GM12865 (cell line): ENCODE measurements around the gene PLXNA2.

ENCODE experiments used
- DNase-seq: peaks from one replicate; pipeline ENCODE4 v3.0.0; 2010; ENCODE audit warnings: low read depth
- H3K4me3 ChIP-seq: 2 replicates; pipeline ENCODE4 v1.5.1; 2011; ENCODE audit warnings: mild to moderate bottlenecking, low read depth, low read length, control low read depth
- TF ChIP-seq, protein P1 (sequence below): IDR thresholded peaks from 2 replicates; pipeline ENCODE4 v1.5.1; 2011; ENCODE audit warnings: low read length, control low read depth, low read depth, inconsistent platforms; ENCODE audit not compliant: insufficient read depth; ENCODE audit errors: missing control alignments

PLXNA2 gene

DNA sequence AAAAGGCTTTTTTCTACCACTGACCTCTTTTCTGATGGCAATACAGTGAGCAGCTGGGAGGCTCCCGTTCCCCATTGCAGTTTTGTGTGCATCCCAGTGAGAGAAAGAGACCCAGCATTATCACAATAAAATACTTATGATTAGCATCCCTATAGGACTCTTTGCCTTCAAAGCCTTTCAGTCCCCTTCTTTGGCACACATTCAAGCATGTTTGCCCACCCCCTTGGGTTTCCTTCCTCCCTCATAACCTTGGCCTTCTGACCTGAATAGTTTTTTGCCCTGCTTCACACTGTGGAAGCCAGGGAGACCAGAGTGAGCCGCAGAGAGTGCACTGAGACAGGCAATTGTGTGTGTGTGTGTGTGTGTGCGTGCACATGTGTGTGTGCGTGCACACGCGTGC, 13.2 kb upstream of the PLXNA2 start:
- no peak overlapping the region for H3K4me3 ChIP-seq
- TF ChIP-seq, protein P1, sequence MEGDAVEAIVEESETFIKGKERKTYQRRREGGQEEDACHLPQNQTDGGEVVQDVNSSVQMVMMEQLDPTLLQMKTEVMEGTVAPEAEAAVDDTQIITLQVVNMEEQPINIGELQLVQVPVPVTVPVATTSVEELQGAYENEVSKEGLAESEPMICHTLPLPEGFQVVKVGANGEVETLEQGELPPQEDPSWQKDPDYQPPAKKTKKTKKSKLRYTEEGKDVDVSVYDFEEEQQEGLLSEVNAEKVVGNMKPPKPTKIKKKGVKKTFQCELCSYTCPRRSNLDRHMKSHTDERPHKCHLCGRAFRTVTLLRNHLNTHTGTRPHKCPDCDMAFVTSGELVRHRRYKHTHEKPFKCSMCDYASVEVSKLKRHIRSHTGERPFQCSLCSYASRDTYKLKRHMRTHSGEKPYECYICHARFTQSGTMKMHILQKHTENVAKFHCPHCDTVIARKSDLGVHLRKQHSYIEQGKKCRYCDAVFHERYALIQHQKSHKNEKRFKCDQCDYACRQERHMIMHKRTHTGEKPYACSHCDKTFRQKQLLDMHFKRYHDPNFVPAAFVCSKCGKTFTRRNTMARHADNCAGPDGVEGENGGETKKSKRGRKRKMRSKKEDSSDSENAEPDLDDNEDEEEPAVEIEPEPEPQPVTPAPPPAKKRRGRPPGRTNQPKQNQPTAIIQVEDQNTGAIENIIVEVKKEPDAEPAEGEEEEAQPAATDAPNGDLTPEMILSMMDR, result no peak
- DNase-seq, result no peak

DNA sequence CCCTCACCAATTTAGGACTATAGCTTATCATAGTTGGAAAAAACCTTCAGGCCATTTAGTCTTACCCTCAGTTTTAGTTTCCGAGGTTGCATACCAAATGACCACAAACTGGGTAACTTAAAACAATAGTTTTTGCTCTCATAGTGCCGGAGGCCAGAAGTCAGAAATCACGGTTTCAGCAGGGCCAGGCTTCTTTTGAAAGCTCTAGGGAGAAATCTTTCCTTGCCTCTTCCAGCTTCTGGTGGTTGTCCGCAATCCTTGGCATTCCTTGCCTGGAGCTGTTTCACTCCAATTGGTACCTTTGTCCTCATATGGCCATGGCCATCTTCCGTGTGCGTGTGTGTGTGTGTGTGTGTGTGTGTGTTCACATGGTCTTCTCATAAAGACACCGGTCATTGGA, 12.4 kb upstream of the PLXNA2 start:
- H3K4me3 ChIP-seq, result no peak overlapping the region
- TF ChIP-seq, protein P1, result no peak
- no peak for DNase-seq

DNA sequence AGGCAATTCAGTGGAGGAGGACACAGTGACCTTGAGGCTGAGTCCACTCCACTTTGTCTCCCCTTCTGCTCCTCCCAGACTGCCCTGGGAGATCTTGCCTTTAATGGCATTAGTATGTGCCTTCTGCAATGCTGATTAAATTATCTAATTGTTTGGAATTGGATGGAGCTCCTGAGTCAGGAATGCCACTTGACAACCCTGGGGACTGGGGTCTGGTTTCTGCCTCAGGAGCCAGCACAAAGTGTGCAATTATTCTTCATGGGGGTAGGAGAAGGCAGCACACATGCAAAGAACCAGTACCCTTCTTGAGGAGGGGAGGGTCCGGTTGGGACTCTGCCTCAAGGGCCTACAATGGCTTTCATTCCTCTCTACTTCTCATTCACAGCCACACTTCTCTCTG, 11.9 kb upstream of the PLXNA2 start:
- TF ChIP-seq, protein P1, result no peak
- DNase-seq, result no peak
- no peak overlapping the region for H3K4me3 ChIP-seq

DNA sequence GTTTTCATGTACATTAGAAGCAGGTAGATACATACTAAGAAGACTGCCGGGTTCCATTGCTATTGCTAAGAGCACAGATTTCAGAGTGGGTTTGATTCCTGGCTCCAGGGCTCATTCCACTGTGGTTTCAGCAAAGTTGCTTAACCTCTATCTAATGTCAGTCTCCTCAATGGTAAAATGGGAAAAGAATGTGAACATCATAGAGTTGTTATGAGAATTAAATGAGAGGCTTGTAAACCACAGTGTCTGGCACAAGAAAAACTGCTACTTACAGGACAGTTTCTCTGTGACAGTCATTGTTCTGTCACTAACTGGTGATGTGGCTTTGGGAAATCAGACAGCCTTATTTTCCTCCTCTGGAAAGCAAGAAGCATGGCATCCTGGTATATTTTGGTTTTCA, 10.7 kb upstream of the PLXNA2 start:
- no peak for DNase-seq
- TF ChIP-seq, protein P1, result no peak
- no peak overlapping the region for H3K4me3 ChIP-seq

DNA sequence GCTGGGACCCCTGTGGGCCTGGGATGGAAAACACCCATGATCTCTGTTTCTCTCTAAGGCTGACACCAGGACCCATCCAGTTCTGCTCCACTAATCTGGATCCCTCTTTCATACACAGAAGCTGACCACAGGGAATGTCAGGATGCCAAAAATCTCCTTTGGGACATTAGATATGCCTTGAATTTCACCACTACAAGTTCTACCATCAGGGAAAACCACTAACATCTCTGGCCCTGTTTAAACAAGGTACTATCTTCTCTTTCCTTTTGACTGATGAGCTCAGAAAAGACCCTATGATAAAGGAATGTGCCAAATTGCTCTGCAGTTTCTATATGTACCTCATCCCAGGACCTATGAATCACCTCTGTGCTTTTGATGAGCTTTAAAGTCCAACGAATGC, 10.2 kb upstream of the PLXNA2 start:
- TF ChIP-seq, protein P1, result no peak
- DNase-seq, result no peak

DNA sequence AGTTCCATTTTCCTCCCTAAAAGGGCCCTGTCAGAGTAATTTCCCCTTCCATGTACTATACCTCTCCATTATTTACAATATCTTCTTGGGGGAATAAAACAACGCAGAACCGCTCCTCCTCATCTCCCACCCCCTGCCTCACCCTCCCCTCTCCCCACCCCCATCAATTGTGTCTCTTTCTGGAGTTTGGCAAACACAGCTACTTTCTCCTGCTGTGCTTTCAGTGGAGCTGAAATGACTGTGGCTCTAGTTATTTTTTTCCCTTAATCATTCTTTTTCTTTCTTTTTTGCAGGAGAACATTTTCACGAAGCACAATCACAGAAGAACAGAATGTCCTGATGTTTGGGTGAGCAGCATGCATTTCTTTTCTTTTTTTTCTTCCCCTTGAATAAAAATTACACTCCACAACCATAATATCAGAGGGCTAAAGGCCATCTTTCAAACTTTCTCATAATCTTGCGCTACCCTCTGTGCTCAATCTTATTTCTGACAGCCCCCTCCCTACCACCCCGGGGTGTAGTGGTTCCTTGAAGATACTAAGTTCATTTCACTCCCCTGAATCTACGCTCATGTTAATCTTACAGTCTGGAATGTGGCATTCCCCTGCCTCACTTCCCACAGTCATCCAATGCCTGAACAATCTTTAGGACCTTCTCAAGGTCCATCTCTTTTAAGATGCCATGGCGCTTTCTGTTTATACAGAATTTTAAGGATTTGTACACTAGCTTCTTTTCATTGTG, 8.8 kb upstream of the PLXNA2 start:
- no peak for DNase-seq
- TF ChIP-seq, protein P1, result no peak
- H3K4me3 ChIP-seq, result no peak overlapping the region

More for the DNA sequence above, 10.2 kb upstream of the PLXNA2 start:
- no peak overlapping the region for H3K4me3 ChIP-seq

DNA sequence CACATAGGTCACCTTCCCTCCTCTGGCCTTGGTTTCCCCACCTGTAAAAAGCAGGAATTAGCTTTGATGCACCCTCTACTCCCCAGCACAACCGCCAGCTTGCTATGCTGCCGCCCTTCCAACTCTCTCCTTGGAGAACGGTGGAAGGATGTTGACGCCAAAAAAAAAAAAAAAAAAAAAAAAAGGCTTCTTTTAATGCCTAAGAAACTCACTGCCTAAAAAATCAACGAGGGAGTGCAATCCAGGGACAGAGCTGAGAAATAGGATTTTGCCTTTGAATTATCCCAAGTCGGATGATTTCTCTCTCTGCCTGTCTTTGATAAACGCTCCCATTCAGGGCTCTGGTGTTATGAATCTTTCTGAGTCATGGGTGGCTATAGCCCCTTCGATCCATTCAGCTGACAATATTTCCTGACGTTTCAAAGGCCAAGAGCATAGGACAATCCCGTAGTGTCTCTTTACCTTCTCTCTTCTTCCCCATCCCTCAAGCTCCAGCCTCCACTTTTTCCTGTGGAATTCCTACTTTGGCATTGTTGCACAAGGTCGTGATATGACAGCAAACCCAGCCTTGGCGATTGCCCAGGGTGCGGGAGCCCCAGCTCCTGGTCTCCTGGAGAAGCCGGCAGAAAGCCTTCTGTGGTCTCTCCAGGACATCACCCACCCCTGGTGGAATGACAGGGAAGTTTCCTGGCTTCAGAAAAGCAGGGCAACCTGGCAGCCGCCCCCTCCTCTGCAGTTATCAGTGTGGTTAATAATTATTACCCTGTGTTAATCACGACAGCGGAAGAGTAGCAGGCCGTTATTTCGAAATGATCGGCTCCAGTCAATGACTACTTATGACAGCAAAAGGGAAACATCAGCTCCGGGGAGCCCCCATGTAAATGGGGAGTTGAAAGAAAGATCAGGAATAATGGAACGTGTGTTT, 8.0 kb upstream of the PLXNA2 start:
- DNase-seq, result no peak
- TF ChIP-seq, protein P1, result no peak
- H3K4me3 ChIP-seq, result no peak overlapping the region
